HCT116 (cell line): ENCODE data around the gene PRKCA.

ENCODE experiments used
- CBX3 ChIP-seq: IDR thresholded peaks from 2 replicates; pipeline ENCODE4 v1.6.1; 2012; ENCODE audit warnings: low read depth
- CEBPB ChIP-seq: IDR thresholded peaks from 2 replicates; pipeline ENCODE4 v1.6.1; 2012; ENCODE audit warnings: low read depth
- EZH2 ChIP-seq: fragments of 200-600 bp; sonication (generic); IDR thresholded peaks from 2 replicates; pipeline ENCODE4 v1.6.1; 2017; ENCODE audit warnings: antibody characterized with exemption, mixed run types
- EZH2phosphoT487 ChIP-seq: fragments of 200-600 bp; IDR thresholded peaks from 2 replicates; pipeline ENCODE4 v1.6.1; 2018; ENCODE audit warnings: antibody characterized with exemption, borderline replicate concordance
- JUND ChIP-seq: IDR thresholded peaks from 2 replicates; pipeline ENCODE4 v1.6.1; 2012
- POLR2A ChIP-seq: IDR thresholded peaks from 2 replicates; pipeline ENCODE4 v1.7.0; 2011; ENCODE audit warnings: borderline replicate concordance; ENCODE audit not compliant: insufficient read depth, insufficient read length; ENCODE audit errors: extremely low read depth
- POLR2AphosphoS5 ChIP-seq: IDR thresholded peaks from 2 replicates; pipeline ENCODE4 v1.6.1; 2011; ENCODE audit warnings: mild to moderate bottlenecking, low read depth, low read length, moderate library complexity
- RAD21 ChIP-seq: IDR thresholded peaks from 2 replicates; pipeline ENCODE4 v1.6.1; 2012; ENCODE audit warnings: low read depth, mild to moderate bottlenecking
- SP1 ChIP-seq: IDR thresholded peaks from 2 replicates; pipeline ENCODE4 v1.6.1; 2012; ENCODE audit warnings: low read depth
- TCF7L2 ChIP-seq: IDR thresholded peaks from 2 replicates; pipeline ENCODE4 v1.7.0; 2011; ENCODE audit warnings: borderline replicate concordance, inconsistent platforms; ENCODE audit not compliant: insufficient read depth, insufficient read length; ENCODE audit errors: extremely low read depth
- TF ChIP-seq, protein P1 (sequence below), 3 experiments: fragments of 200-600 bp in 1 of 3; sonication (generic) in 1 of 3; IDR thresholded peaks in 2 of 3; conservative IDR thresholded peaks in 1 of 3; 2 replicates each; pipeline ENCODE4 v1.5.1; 2012 to 2017; ENCODE audit warnings: low read depth in 2 of 3, low read length in 2 of 3, antibody characterized with exemption in 1 of 3, borderline replicate concordance in 1 of 3, control low read depth in 1 of 3, mild to moderate bottlenecking in 1 of 3, mixed read lengths in 1 of 3, mixed run types in 1 of 3, moderate library complexity in 1 of 3; ENCODE audit not compliant: insufficient read depth in 1 of 3
- TF ChIP-seq, protein P2 (sequence below): IDR thresholded peaks from 2 replicates; pipeline ENCODE4 v1.6.1; 2012; ENCODE audit warnings: low read depth
- TF ChIP-seq, protein P3 (sequence below): IDR thresholded peaks from 2 replicates; pipeline ENCODE4 v1.6.1; 2011; ENCODE audit warnings: mild to moderate bottlenecking, low read length, moderate library complexity; ENCODE audit not compliant: insufficient replicate concordance; ENCODE audit errors: extremely low read depth

DNA sequence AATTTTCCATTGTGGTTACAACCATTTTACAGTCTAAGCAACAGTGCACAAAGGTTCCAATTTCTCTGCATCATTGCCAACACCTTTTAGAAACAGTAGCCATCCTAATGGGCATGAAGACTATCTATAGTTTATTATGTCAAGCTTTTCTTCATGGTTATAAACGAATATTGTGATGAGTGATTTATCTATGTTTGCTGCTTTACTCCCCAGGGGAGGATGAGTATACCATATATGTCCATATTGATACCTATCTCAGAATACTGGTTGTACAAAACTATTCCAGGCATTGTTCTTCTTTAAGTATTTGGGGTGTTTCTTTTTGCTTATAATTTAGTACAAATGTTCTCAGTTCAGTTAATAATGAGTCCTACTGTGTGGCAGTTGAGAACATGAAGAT, 98.3 kb downstream of the PRKCA start:
- no peak for TF ChIP-seq POLR2AphosphoS5
- TF ChIP-seq CEBPB, result no peak
- TF ChIP-seq, protein P1, sequence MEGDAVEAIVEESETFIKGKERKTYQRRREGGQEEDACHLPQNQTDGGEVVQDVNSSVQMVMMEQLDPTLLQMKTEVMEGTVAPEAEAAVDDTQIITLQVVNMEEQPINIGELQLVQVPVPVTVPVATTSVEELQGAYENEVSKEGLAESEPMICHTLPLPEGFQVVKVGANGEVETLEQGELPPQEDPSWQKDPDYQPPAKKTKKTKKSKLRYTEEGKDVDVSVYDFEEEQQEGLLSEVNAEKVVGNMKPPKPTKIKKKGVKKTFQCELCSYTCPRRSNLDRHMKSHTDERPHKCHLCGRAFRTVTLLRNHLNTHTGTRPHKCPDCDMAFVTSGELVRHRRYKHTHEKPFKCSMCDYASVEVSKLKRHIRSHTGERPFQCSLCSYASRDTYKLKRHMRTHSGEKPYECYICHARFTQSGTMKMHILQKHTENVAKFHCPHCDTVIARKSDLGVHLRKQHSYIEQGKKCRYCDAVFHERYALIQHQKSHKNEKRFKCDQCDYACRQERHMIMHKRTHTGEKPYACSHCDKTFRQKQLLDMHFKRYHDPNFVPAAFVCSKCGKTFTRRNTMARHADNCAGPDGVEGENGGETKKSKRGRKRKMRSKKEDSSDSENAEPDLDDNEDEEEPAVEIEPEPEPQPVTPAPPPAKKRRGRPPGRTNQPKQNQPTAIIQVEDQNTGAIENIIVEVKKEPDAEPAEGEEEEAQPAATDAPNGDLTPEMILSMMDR (IDR thresholded peaks at IDR 0.05 in 2 of 3, conservative IDR thresholded peaks at IDR 0.05 in 1 of 3; ENCODE audit: borderline replicate concordance in 1 of 3, insufficient read depth in 1 of 3, low read depth in 2 of 3, low read length in 2 of 3), result no peak
- TF ChIP-seq EZH2, result no peak
- TF ChIP-seq, protein P2, sequence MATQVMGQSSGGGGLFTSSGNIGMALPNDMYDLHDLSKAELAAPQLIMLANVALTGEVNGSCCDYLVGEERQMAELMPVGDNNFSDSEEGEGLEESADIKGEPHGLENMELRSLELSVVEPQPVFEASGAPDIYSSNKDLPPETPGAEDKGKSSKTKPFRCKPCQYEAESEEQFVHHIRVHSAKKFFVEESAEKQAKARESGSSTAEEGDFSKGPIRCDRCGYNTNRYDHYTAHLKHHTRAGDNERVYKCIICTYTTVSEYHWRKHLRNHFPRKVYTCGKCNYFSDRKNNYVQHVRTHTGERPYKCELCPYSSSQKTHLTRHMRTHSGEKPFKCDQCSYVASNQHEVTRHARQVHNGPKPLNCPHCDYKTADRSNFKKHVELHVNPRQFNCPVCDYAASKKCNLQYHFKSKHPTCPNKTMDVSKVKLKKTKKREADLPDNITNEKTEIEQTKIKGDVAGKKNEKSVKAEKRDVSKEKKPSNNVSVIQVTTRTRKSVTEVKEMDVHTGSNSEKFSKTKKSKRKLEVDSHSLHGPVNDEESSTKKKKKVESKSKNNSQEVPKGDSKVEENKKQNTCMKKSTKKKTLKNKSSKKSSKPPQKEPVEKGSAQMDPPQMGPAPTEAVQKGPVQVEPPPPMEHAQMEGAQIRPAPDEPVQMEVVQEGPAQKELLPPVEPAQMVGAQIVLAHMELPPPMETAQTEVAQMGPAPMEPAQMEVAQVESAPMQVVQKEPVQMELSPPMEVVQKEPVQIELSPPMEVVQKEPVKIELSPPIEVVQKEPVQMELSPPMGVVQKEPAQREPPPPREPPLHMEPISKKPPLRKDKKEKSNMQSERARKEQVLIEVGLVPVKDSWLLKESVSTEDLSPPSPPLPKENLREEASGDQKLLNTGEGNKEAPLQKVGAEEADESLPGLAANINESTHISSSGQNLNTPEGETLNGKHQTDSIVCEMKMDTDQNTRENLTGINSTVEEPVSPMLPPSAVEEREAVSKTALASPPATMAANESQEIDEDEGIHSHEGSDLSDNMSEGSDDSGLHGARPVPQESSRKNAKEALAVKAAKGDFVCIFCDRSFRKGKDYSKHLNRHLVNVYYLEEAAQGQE, result no peak
- no peak for TF ChIP-seq JUND
- TF ChIP-seq CBX3, result no peak
- TF ChIP-seq TCF7L2, result no peak
- TF ChIP-seq, protein P3, sequence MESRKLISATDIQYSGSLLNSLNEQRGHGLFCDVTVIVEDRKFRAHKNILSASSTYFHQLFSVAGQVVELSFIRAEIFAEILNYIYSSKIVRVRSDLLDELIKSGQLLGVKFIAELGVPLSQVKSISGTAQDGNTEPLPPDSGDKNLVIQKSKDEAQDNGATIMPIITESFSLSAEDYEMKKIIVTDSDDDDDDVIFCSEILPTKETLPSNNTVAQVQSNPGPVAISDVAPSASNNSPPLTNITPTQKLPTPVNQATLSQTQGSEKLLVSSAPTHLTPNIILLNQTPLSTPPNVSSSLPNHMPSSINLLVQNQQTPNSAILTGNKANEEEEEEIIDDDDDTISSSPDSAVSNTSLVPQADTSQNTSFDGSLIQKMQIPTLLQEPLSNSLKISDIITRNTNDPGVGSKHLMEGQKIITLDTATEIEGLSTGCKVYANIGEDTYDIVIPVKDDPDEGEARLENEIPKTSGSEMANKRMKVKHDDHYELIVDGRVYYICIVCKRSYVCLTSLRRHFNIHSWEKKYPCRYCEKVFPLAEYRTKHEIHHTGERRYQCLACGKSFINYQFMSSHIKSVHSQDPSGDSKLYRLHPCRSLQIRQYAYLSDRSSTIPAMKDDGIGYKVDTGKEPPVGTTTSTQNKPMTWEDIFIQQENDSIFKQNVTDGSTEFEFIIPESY, result no peak
- no peak for TF ChIP-seq RAD21
- no peak for TF ChIP-seq POLR2A
- no peak for TF ChIP-seq SP1
- TF ChIP-seq EZH2phosphoT487, result no peak
